Activated CD8-positive, alpha-beta memory T cell treated with anti-CD3 and anti-CD28 coated beads for 1 hour (primary cell): ENCODE measurements around the gene INTS1.

Experiments used
- DNase-seq, 2 donors: peaks; one replicate each; pipeline ENCODE4 v3.0.0-alpha.2; 2020; ENCODE audit warnings: low read depth in 1 of 2; ENCODE audit errors: extremely low read depth in 1 of 2

The INTS1 gene

DNA sequence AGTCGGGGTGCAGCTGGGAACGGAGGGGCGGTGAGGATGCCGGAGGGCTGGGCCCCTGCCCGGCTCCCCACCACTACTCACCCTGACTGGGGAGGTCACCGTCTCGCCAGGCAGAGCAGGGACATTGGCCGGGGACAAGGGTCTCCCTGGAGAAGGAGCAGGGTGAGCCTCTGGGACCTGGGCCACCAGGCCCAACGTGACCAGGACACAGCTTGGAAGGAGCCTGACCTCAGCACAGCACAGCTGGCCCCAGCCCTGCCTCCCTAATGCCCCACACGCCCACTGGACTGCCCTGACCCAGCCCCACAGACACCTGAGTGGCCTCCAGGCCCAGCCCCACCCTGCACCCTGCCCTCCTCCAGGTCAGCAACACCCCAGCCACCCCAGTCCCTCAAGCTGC is 66.0 kb downstream of the INTS1 start:
- DNase-seq: no peak

DNA sequence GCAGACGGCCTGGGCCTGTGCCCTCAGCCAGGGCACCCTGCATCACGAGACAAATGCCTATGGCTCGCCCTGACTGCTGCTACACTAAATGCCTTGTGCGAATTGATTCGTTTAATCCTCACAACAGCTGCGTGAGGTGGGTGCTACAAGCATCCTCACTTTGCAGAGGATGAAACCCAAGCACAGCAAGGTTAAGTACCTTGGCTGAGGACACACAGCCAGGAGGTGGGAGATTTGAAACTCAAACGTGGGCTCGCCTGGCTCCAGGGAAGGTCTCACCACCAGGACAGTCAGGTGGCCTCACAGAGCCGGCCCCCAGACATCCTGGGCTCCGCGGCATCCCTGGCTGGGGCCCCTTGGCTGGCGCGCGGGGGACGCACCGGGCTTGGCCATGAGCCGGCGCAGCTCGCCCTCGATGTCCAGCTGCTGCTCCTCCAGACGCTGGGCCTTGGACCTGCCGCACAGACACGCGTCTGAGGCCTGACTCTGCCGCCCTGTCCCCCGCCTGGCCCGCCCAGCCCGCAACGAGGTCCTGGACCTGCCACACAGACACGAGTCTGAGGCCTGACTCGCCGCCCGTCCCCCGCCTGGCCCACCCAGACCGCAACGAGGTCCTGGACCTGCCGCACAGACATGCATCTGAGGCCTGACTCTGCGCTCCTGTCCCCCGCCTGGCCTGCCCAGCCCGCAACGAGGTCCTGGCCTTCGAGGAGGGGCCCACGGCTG is 66.9 kb downstream of the INTS1 start:
- no peak for DNase-seq

DNA sequence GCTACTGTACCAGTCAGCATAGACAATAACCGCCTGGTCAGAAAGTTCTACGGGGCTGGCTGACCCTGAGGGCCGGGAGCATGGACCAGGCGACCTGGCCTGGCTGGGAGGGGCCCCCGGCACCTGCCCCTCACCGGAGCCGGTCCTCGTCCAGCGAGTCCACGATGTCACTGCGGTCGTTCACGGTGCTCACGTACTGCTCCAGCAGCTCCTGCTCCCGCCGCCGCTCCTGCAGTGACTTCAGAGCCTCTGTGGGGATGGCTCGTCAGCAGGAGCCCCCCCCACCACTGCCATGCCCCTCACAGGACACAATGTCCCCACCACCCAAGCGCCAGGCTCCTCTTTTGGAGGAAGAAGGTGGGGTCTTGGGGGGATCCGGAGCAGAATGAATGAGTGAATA is 67.6 kb downstream of the INTS1 start:
- no peak for DNase-seq

DNA sequence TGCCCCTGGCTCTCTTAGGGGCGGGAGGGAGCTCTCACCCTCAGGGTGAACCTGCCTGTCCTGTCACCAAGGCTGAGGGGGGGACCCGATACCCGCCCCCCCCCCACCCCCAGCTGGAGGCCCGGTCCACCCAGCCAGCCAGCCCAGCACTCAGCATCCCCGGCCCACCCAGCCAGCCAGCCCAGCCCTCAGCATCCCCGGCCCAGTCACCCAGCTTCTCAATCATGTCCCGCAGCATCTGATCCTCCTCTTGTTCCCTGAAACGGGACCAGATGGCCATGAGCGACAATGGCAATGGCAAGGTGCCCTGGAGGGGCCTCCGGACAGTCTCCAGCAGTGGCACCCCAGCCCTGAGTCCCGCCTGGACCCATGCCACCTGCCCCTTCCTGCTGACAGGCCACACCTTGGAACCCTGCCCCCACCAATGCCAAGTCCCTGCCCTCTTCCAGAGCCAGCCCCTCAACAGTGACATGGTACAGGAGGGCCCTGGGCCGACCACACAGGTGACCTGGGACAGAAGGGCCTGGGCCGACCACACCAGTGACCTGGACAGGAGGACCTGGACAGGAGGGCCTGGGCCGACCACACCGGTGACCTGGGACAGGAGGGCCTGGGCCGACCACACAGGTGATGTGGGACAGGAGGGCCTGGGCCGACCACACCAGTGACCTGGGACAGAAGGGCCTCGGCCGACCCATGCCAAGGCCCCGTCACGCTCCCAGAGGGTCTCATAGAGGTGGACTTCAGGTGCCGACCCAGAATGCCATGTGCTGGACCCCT is 69.1 kb downstream of the INTS1 start:
- no peak for DNase-seq

DNA sequence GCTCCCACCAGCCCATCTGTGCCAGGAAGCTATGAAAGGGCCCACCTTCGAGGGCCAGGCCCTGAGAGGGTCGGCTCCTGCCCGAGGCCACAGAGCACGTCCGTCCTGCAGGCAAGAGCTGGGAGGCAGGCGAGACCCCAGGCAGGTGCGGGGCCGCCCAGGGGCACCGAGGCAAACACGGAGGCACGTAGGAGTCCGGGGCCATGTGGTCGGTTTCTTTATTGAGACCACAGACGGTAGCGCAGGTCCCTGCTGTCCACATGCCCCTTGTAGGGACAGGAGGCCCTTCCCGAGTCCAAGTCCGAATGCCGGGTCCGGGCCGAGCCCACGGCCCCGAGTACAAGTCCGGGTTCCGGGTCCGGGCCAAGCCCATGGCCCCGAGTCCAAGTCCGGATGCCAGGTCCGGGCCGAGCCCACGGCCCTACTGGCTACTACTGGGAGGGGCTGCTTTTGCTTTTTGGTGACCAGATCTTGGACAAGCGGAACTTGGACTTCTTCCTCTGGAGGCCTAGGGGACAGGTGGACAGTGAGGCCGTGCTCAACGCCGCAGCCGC is 69.9 kb downstream of the INTS1 start:
- DNase-seq: no peak

DNA sequence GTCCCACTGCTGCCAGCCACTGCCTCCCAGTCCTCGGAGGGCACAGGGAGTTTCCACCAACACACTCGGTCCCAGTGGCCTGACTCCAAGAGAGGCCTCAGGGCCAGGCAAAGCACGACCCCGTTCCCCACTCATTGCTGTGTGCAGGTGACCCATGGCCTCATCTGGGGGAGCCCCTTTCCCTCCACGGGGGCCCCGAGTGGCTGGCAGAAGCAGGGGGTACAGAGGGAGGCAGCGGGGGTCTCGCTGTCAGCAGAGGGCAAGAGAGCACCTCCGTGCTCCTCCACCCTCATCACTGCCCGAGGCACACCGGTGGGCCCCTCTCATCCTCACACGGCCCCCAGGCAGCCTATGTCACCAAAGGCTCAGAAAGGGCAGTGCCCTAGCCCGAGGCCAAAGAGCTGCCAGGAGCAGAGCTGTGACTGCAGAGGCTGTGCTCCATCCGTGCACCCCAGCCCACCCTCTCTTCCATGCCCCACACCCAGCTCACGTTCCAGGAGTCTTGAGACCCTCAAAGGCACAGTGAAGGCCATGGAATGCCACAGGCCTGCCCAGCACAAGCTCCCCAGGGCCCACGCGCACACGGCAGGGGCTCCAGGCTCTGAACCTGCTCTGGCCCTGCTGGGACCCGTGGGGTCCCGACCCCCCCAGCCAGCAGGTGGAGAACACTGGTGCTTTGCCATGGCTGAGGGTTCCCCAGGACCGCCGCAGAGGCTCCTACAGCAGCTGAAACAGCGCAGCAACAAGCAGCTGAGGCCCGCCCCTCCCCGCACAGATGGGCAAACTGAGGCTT is 70.9 kb downstream of the INTS1 start:
- no peak for DNase-seq

DNA sequence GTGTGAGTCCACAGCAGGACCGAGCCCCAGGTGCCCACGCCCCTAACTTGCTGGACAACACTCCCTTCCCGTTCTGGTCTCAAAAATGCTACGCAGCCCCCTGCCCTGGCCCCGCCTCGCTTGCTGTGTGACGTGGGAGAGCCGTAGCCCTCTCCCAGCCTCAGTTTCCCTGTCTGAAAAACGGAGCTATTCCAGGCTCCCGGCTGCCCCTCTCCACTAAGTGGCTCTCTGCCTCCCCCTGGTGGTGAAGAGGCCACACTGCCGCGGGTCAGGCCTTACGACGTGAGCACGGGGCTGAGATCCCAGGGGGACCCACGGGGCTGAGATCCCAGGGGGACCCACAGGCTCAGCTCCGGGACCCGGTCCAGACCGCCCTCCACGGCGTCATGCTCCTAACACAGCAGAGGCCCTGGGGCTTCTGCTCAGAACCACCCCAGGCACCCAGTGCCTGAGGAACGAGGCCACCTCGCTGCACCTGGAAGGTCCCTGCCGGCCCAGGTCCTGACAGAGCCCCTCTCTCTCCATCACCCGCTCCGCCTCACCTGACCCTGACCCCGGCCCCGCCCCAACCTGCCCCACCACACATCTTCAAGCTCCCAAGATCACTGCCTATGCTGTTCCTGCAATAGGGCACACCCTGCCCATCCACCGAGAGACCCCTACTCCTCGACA is 71.6 kb downstream of the INTS1 start:
- peak; percentile 46 to 80 for DNase-seq

DNA sequence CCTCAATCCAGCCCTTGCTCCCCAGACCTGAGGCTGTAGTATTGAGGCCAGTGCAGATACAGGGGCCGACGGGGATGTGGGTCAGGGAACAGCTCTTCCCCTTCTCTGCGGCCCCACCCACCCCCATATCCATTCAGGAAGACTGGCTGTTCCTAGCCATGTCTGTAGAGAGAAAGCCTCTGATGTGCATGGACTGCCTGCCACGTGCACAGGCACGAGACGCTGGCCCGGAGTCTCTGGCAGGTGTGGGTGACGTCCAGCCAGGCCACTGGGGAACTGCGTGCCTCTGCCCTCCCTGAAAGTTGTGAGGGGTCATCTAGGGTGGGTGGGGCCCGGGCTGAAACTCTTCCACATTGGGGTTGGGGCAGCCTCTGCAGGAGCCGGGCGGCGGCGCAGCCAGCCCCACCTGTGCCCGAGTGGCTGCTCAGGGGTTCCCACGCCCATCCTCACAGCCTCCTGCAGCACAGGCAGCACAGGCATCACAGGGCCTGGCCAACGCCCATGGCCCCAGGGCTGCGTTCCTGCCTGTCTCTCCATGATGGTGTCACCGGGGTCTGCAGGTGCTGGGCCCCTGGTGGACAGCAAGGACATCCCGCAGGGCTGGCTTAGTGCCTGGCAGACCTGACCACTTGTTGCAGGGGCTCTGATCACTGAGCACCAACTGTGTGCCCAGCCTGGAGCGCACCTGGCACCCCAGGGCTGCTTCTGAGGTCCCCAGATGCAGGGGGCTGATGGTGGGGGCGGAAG is 72.4 kb downstream of the INTS1 start:
- DNase-seq: no peak

DNA sequence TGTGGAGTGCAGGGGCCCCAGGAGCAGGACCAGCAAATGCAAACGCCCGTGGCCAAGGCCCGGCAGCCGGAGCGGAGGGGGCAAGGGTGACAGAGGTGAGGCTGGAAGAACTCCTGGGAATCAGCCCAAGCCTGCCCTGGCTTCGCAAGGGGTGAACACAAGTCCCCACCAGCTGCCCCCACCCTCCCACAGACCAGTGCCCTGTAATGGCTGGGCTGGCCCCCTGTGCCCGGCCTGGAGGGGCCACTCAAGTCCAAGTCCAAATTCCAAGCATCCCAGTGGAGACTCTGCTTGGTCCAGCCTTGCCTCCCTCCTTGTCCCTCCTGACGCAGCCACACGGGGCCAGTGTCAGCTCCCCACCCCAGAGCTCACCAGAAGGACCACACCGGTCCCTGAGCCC is 73.0 kb downstream of the INTS1 start:
- no peak for DNase-seq

DNA sequence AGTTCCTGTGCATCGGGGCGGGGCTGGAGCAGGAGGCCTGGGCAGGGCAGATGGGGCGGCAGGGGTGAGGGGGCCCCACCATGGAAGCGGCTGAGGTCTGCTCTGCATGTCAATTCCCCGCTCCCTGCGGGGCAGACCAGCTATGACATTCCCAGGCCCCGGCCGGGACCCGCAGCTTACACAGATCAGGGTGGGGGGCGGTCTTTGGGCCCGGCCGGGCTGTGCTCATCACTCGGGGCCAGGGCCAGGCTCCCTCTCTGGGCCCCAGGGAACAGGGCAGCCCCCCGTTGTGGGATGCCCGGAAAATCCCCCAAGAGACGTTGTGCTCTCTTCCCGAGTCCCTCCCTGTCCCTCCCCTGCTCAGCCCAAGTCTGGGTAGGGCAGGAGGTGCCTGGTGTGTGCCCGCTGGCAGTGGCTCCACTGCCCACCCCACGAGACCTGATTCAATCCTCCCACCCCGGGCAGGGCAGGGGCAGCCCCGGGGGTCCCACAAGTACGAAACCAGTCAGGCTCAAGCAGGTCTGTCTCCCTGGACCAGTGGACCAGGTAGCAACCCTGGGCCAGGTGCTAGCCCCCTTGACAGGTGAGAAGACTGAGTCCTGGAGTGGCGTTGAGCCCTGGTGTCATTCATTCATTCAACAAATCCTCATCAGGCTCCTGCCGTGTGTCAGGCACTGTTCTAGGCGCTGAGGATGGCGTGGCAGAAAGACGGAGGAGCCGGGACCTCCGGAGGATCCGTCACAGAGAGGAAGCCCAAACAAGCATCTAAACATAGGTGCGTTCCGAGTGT is 73.9 kb downstream of the INTS1 start:
- no peak for DNase-seq

DNA sequence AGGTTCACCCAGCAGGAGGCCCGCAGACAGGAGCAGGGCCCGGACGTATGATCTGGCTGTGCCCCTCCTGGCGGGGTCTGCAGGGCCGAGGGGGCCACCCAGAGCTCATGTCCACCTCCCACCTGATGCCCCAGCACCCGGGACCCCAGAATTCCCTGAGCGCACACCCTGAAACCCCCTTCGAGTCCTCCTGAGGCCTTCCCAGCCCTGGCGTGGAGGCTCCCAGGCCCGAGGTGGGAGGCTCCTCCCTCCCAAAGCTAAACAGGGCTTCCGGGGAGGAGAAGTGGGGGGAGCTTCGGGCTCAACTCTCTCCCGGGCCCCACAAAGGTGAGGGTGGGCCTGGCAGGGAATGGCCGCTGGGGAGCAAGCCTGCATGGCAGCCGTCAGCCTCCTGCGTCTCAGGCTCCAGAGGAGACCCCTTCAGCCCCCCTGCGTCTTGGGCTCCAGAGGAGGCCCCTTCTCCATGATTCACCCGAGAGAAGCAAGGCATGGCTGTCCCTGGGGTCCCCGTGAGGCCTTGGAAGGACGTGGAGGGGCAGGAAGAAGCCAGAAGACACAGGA is 75.2 kb downstream of the INTS1 start:
- no peak for DNase-seq

DNA sequence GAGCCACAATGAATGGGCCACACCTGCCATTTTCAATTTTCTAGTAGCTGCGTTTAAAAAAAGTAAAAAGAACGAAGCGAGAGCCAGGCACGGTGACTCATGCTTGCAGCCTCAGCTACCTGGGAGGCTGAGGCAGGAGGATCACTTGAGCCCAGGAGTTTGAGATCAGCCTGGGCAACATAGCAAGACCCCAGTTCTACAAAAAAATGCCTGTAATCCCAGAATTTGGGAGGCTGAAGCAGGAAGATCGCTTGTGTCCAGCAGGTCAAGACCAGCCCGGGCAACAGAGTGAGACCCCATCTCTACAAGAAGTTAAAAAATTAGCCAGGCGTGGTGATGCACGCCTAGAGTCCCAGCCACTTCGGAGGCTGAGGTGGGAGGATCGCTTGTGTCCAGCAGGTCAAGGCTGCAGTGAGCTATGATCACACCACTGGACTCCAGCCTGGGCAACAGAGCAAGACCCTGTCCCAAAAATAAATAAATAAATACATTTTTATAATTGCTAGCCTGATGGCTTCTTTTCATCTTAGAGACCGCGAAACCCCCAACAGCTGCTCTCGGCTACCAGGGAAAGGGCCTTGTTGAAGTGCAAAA is 77.0 kb downstream of the INTS1 start:
- DNase-seq: no peak

DNA sequence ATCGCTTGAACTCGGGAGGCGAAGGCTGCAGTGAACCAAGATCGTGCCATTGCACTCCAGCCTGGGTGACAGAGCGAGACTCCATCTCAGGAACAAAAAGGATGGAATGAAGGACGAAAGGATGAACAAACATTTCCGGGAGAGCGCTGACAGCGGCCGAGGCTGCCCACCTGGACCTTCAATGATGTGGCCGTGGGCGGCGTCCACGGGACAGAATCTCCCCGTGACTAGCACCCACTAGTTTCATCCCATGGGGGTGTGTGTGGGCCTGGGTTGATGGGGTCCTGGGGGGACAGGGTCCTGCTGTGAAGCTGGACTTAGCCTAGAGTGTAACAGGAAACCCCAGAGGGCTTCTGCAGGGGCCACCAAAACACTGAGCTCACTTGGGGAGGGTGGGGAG is 77.7 kb downstream of the INTS1 start:
- no peak for DNase-seq

DNA sequence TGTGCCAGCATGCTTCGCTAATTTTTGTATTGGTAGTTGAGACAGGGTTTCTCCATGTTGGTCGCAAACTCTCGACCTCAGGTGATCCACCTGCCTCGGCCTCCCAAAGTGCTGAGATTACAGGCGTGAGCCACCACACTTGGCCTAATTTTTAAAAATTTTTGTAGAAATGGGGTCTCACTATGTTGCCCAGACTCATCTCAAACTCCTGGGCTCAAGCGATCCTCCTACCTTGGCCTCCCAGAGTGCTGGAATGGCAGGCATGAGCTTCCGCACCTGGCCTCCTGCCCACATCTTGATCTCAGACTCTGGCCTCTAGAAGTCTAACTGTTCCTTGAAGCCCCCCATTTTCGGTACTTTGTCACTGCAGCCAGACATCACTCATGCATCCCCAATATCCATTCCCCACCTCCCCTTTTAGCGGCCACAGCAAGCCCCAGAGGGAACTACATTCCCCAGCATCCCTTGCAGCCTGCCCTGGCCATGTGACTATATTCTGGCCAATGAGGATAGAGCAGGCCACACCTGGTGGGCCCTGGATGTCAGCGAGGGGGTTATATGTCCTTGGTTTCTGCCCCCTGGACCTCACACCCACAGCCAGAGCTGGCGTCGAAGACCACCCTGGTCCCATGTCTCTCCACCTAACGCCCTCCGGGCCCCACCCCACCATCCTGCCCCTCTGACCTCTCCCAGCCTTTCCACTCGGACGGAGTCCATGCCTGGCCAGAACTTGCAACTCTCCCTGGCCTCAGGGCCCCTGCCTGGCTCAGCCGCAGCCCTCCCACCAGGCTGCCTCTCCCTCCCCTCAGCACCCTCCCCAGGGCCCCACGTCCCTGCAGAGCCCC is 78.7 kb downstream of the INTS1 start:
- DNase-seq: no peak

DNA sequence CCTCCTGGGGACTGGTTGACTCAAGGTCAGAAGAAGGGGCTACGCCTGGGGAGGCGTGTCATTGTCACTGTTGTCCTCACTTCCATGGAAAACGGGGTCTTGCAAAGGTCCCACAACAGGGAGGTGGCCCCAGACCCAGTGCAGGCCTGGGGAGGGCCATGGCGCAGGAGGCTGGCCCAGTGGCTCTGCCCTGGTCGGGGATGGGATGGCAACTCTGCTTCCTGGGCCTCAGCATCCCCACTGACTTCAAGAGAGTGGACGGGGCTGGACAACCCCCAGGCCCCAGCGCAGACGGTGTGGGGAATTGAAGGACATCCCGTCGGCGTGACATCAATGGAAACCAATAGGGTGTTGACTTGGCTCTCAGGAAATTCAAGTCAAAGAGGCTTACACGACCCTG is 80.1 kb downstream of the INTS1 start:
- DNase-seq: no peak

DNA sequence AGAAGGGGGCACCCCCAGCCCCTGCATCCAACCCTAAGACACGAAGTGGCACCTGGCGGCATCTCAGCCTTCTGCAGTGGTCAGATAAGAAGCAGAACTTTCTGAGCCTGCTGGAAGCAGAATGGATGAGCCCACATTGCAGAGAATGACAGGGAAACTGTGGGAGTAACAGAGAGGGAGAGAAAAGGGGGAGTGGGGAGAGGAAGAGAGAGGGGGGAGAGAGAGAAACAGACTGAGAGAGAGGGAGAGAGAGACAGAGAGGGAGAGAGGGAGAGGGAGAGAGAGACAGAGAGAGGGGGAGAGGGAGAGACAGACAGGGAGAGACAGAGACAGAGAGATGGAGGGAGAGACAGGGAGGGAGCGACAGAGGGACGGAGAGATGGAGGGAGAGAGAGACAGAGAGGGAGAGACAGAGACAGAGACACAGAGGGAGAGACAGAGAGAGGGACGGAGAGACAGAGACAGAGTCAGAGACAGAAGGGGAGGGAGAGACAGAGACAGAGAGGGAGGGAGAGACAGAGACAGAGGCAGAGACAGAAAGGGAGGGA is 80.9 kb downstream of the INTS1 start:
- DNase-seq: no peak

DNA sequence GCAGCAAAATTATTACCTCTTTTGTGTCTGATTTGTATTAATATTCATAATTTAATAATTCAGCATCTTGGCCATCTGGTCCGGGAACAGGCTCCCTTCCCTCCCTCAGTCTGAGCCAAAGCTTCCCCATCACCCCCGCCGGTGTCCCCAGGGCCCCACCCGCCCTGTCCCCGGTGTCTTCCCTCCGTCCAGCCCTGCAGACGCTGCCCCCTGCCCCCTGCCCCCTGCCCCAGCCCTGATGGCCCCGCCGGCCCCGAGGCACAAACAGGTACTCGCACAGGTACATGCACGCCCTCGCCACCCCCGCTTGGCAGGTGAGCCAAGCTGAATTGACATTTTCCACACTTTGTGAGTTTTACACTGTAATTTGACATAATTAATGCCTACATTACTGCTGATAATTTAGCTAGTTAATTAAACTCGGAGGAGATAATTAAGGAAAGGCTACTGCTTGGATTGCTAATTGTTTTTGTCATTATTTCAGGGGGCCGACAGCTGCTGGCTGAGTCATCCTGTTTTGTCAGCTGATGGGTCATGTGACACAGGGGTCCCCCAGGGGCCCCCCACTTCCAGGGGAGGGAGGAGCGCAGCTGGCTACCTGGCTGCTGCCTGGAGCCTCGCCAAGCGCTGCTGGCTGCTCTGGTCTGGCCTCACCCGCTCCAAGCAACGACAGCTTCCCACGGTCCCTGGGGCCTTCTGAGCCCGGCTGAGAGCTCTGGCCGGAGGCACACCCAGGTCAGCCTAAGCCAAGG is 81.5 kb downstream of the INTS1 start:
- DNase-seq: no peak
